T-helper 1 cell treated with Interleukin-12 subunit alpha and Interleukin-12 subunit beta and Interleukin-4 antibody, amounts not matched to agents 30 μg/mL and 1 μg/mL, for 36 hours (primary cell): Measurements from ENCODE around the gene DNM3.

Source experiments
- H3K27ac Mint-ChIP-seq: one replicate; pipeline ENCODE4 v1.8.0; 2021; ENCODE audit warnings: mild to moderate bottlenecking, mixed read lengths
- H3K27me3 Mint-ChIP-seq: one replicate; pipeline ENCODE4 v1.8.0; 2021; ENCODE audit warnings: low read depth, mixed read lengths
- H3K36me3 Mint-ChIP-seq: one replicate; pipeline ENCODE4 v1.8.0; 2021; ENCODE audit warnings: low read depth, mixed read lengths
- H3K4me1 Mint-ChIP-seq: one replicate; pipeline ENCODE4 v1.8.0; 2021; ENCODE audit warnings: low read depth, mixed read lengths
- H3K4me3 Mint-ChIP-seq: one replicate; pipeline ENCODE4 v1.8.0; 2021; ENCODE audit warnings: mild to moderate bottlenecking, moderate library complexity, mixed read lengths
- H3K9me3 Mint-ChIP-seq: one replicate; pipeline ENCODE4 v1.8.0; 2021; ENCODE audit warnings: mixed read lengths

Gene DNM3

GRCh38 chr1:172219966-172220365 is 378.7 kb downstream of the DNM3 start:
- H3K4me1 Mint-ChIP-seq = no peaks in the 10 kb centered on the region
- H3K9me3 Mint-ChIP-seq = peaks cover 6% of the 10 kb centered on the region
- H3K36me3 Mint-ChIP-seq = no peaks in the 10 kb centered on the region
- no peak overlapping the region for H3K4me3 Mint-ChIP-seq
- no peak overlapping the region for H3K27ac Mint-ChIP-seq
- H3K27me3 Mint-ChIP-seq = no peaks in the 10 kb centered on the region

DNA sequence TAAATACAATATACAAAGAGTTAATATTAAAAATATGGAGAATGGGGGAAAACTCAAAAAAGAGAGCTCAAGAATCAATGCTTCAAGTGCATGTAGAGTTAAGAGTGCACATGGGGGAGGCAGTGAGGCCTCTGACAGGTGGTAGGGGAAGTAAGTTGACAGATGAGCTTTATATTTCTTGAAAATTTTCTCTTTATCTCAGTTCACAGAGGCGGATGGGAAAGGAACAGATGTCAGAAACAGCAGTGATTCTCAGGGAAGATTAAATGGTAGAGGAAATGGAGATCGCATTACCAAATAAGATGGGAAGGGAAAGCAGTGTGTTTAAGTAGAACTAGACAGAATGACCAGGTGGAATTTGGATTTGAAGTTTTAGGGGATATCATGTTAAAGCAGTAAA is 379.1 kb downstream of the DNM3 start:
- H3K36me3 Mint-ChIP-seq = no peaks in the 10 kb centered on the region

DNA sequence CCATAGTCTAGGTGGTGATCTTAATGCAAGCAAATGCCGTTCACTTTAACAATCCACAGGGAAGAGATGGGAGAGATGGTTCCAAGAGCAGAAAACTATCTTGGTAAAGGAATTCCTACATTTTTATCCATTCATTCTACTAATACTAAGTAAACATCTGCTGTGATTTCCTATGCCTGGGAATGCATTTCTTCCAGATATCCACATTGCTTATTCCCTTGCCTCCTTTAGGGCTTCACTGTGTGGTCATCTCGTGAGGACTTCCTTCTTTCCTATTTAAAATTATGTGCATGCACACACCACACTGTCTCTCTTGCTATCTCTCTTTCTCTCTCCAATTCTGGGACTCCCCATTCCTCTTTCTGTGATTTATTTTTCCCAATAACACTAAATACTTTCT is 380.1 kb downstream of the DNM3 start:
- Mint-ChIP-seq H3K4me3 (no peak overlapping the region), H3K36me3 (no peaks in the 10 kb centered on the region), H3K27ac (no peak overlapping the region), H3K4me1 (no peaks in the 10 kb centered on the region), H3K27me3 (no peaks in the 10 kb centered on the region), H3K9me3 (peaks cover 6% of the 10 kb centered on the region)

More for the DNA sequence above, 379.1 kb downstream of the DNM3 start:
- Mint-ChIP-seq H3K27me3 (no peaks in the 10 kb centered on the region), H3K9me3 (peaks cover 6% of the 10 kb centered on the region), H3K4me3 (no peak overlapping the region), H3K4me1 (no peaks in the 10 kb centered on the region), H3K27ac (no peak overlapping the region)

- Mint-ChIP-seq H3K36me3 (no peaks in the 10 kb centered on the region), H3K4me3 (no peak overlapping the region), H3K27me3 (no peaks in the 10 kb centered on the region), H3K4me1 (peaks cover 2% of the 10 kb centered on the region), H3K27ac (no peak overlapping the region), H3K9me3 (peaks cover 8% of the 10 kb centered on the region)
Observed at GRCh38 chr1:172224871-172225270, 383.6 kb downstream of the DNM3 start.

- Mint-ChIP-seq H3K9me3 (peaks cover 29% of the 10 kb centered on the region), H3K27me3 (no peaks in the 10 kb centered on the region), H3K4me3 (no peak overlapping the region), H3K27ac (no peak overlapping the region), H3K36me3 (peaks cover 14% of the 10 kb centered on the region), H3K4me1 (peaks cover 7% of the 10 kb centered on the region)
Observed at GRCh38 chr1:172229942-172230341, 388.6 kb downstream of the DNM3 start.

GRCh38 chr1:172230526-172230925 is 389.2 kb downstream of the DNM3 start:
- H3K4me1 Mint-ChIP-seq = peaks cover 7% of the 10 kb centered on the region
- peaks cover 29% of the 10 kb centered on the region for H3K9me3 Mint-ChIP-seq
- H3K36me3 Mint-ChIP-seq = peaks cover 14% of the 10 kb centered on the region
- H3K27ac Mint-ChIP-seq = no peak overlapping the region
- H3K4me3 Mint-ChIP-seq = no peak overlapping the region
- H3K27me3 Mint-ChIP-seq = no peaks in the 10 kb centered on the region

DNA sequence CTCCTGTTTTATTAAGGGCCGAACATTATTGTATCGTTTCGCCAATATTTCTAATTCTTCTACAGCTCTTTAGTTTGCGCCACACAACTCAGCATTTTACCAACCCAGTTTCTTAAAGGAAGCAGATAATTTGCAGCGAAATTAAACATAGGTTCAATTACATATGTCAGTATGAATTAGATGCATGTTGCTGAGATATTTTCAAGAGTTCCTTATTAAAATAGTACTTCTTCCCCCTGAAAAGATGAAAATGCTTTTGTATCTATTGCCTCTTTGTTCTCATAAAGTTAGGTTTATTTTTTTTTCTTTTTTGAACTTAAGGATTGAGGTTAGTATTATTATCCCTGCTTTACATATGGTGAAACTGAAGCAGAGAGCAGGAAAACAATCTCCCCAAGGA is 395.7 kb downstream of the DNM3 start:
- H3K4me1 Mint-ChIP-seq = peaks cover 3% of the 10 kb centered on the region
- H3K9me3 Mint-ChIP-seq = peaks cover 11% of the 10 kb centered on the region
- H3K4me3 Mint-ChIP-seq = no peak overlapping the region
- H3K36me3 Mint-ChIP-seq = peaks cover 4% of the 10 kb centered on the region
- no peaks in the 10 kb centered on the region for H3K27me3 Mint-ChIP-seq
- H3K27ac Mint-ChIP-seq = no peak overlapping the region

DNA sequence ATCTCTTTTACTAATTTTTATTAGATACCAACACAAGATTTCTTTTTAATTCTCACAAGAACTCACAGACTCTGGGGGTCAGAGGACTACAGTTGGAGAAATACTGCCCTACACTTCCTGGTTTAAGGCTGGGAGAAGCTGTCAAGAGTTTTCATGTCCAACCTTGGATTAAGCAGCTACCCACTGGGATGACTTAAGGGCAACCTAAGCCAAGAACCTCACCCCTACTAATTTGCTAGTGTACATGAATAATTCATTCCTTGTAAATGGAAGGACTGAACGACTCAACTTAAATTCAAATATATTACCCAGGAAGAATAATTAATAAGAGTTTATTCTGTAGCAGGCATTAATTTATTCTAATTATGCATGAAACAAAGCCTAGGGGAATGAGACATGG is 396.9 kb downstream of the DNM3 start:
- Mint-ChIP-seq H3K9me3 (peaks cover under 1% of the 10 kb centered on the region), H3K4me1 (peaks cover 3% of the 10 kb centered on the region), H3K27ac (no peak overlapping the region), H3K36me3 (peaks cover under 1% of the 10 kb centered on the region), H3K27me3 (no peaks in the 10 kb centered on the region), H3K4me3 (no peak overlapping the region)

DNA sequence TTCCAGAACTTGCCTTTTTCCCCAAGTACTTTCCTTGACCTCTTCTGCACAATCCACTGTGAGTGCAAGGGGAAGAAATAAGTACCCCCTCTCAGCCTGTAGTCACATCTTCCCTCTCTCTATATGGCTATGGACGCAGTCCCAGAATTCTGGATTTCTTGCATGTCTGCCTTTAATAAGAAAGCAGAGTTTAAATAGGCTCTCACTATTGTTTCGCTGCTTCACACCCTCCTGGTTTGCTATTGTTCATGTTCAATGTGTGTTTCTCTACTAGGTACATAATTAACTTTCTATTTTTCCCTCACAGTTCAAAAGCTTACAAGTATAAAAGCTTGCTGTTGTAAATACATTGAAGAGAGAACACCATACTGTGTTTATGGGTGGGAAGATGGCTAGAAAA is 397.7 kb downstream of the DNM3 start:
- Mint-ChIP-seq H3K27me3 (no peaks in the 10 kb centered on the region), H3K9me3 (no peaks in the 10 kb centered on the region), H3K36me3 (peaks cover 2% of the 10 kb centered on the region), H3K27ac (no peak overlapping the region), H3K4me1 (peaks cover 3% of the 10 kb centered on the region), H3K4me3 (no peak overlapping the region)

- Mint-ChIP-seq H3K4me3 (no peak overlapping the region), H3K27ac (no peak overlapping the region), H3K4me1 (peaks cover 3% of the 10 kb centered on the region), H3K36me3 (peaks cover 2% of the 10 kb centered on the region), H3K27me3 (no peaks in the 10 kb centered on the region), H3K9me3 (peaks cover 1% of the 10 kb centered on the region)
Observed at GRCh38 chr1:172239901-172240300, 398.6 kb downstream of the DNM3 start.

DNA sequence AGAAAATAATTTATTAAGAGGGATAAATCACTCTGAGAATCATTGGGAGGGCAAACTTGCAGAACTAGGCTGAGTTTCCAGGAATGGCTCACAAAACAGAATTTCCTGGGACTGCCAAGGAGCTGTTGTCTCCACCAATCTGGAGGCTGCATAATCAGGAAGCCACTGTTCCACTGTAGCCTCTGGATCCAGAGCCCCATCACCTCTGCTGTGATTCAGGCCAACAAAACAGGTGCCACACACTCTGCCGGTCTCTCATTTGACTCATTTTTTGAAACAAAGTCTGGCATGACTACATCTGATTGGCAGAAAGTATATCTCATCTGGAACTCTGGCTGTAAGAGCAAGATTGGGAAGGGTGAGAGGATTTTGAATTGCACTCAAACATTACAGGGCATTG is 400.2 kb downstream of the DNM3 start:
- Mint-ChIP-seq H3K27ac (no peak overlapping the region), H3K9me3 (peaks cover 3% of the 10 kb centered on the region), H3K4me1 (peaks cover 3% of the 10 kb centered on the region), H3K36me3 (peaks cover 2% of the 10 kb centered on the region), H3K27me3 (no peaks in the 10 kb centered on the region), H3K4me3 (no peak overlapping the region)

DNA sequence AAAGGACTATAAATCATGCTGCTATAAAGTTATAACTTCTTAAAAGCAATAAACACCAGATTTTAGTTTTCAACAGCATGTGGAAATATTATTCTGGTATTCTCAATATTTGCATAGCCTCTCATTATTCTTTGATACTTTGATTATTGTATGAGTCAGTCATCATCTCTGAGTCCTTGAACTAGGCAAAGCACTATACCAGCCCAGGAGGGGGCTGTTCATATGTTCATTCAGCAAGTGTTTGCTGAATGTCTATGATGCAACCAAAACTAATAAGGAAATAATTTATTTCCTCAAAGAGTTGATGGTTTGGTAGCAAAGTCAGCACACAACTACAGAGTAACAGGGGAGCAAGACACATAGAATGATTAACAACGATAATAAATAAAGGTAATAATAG is 403.6 kb downstream of the DNM3 start:
- Mint-ChIP-seq H3K4me3 (no peak overlapping the region), H3K4me1 (peaks cover 3% of the 10 kb centered on the region), H3K36me3 (peaks cover 2% of the 10 kb centered on the region), H3K27ac (no peak overlapping the region), H3K9me3 (peaks cover 11% of the 10 kb centered on the region), H3K27me3 (no peaks in the 10 kb centered on the region)

DNA sequence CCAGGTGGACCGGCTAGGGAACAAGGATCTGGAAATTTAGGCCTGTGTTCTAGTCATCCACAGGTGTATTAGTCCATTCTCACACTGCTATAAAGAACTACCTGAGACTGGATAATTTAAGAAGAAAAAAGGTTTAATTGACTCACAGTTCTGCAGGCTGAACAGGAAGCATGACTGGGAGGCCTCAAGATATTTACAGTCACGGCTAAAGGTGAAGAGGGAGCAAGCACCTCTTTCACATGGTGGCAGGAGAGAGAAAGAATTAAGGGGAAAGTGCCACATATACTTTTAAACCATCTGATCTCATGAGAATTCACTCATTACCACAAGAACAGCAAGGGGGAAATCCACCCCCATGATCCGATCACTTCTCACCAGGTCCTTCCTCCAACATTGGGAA is 404.5 kb downstream of the DNM3 start:
- Mint-ChIP-seq H3K27me3 (no peaks in the 10 kb centered on the region), H3K36me3 (peaks cover 2% of the 10 kb centered on the region), H3K27ac (no peak overlapping the region), H3K4me1 (peaks cover 3% of the 10 kb centered on the region), H3K4me3 (no peak overlapping the region), H3K9me3 (peaks cover 15% of the 10 kb centered on the region)

GRCh38 chr1:172246521-172247390 is 405.5 kb downstream of the DNM3 start:
- Mint-ChIP-seq H3K36me3 (peaks cover 2% of the 10 kb centered on the region), H3K4me1 (peaks cover under 1% of the 10 kb centered on the region), H3K4me3 (no peak overlapping the region), H3K9me3 (peaks cover 15% of the 10 kb centered on the region), H3K27me3 (no peaks in the 10 kb centered on the region), H3K27ac (no peak overlapping the region)

DNA sequence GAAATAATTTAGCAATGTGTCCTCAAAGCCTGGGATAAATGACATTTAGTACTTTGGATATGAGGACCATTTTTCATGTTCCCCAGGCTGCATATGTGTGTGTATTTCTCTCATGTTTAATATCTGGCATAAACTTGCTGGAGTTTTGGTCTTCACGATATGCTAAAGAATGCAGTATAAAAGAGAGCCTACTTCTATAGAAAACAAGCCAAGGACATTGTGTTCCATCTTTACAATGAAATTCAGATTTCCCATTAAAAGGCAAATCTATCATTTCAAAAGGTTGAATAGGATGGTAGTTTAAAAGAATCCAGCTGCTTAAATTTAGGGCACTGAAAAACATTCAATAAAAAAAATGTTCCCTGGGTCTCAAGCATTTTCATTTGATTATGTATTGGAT is 410.2 kb downstream of the DNM3 start:
- H3K27me3 Mint-ChIP-seq = no peaks in the 10 kb centered on the region
- H3K36me3 Mint-ChIP-seq = peaks cover 2% of the 10 kb centered on the region
- peaks cover 17% of the 10 kb centered on the region for H3K9me3 Mint-ChIP-seq
- H3K4me1 Mint-ChIP-seq = peaks cover 17% of the 10 kb centered on the region
- no peak overlapping the region for H3K27ac Mint-ChIP-seq
- no peak overlapping the region for H3K4me3 Mint-ChIP-seq
